NCI-H2107 treated with DMSO at 0.1 percent for 48 hours (cell line): ENCODE results near the gene CACNA1C.

Experiments
- DNase-seq: peaks from one replicate; lab custom pipeline; 2025; ENCODE audit not compliant: unreplicated experiment; lab: John Stamatoyannopoulos, UW

CACNA1C gene

DNA sequence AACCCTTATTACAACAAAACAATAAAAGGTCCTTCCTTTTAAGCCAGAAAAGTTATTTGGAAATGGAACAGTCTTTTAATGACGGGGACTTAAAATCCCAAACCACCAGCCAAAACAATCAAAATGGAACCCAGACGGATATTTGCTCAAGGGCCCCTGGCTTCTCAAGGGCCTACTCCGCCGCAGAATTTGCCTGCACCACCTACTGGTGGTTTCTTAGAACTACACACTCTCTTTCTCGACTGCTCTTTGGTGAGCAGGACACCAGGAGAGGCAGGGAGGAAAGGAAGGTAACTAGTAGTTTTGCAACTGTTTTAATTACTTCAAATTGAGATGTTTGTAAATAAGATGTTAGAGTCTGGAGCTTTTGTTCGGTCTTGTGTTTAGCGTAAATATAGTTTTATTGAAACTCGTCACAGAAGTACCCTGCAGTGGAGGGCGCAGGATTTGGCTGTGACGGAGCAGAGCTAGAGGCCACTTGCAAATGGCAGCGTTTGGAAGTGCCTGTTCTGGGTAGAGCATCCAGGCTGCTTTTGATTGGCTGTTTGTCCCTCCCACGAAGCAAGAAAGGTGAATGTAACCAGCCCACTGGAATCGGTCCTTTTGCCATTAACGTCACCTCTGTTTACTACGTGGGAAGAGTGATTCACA, 238.5 kb downstream of the CACNA1C start:
- peak; percentile 15 for DNase-seq

DNA sequence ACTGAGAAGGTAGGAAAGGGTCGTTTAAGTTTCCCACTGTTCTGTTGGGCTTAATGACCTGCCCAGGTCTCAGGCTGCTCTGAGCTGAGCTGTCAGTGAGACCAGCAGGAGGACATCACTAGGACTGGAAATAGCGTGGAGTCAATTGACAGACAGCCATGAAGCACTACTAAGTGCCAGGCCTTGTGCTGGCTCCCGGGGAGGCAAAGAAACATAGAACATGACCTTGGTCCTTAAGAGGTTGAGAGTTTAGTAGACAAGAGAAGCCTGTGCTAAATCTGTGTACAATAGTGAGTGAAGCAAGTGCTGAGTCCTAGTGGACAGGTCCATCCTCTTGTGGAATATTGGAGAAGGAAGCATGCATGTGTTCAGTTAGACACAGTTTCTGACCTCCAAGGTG, 239.2 kb downstream of the CACNA1C start:
- no peak for DNase-seq

DNA sequence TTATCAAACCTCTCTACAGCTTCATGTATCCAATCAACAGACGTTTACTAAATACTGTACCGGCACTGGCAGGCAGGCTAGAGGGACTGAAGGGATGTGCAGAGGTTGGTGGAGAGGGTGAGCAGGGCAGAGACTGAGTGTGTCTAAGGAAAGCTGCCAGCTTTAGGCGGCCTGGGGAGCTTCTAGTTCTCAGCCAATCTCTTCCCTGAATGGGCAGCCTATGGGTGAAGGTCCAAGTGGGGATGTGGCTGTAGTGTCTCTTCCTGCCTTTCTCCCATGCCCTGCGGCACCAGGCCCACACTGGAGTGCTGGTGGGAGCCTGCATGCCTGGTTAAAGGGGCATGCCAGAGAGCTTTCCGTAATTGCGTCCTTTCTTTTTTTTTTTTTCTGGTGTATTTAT, 239.8 kb downstream of the CACNA1C start:
- DNase-seq = no peak

DNA sequence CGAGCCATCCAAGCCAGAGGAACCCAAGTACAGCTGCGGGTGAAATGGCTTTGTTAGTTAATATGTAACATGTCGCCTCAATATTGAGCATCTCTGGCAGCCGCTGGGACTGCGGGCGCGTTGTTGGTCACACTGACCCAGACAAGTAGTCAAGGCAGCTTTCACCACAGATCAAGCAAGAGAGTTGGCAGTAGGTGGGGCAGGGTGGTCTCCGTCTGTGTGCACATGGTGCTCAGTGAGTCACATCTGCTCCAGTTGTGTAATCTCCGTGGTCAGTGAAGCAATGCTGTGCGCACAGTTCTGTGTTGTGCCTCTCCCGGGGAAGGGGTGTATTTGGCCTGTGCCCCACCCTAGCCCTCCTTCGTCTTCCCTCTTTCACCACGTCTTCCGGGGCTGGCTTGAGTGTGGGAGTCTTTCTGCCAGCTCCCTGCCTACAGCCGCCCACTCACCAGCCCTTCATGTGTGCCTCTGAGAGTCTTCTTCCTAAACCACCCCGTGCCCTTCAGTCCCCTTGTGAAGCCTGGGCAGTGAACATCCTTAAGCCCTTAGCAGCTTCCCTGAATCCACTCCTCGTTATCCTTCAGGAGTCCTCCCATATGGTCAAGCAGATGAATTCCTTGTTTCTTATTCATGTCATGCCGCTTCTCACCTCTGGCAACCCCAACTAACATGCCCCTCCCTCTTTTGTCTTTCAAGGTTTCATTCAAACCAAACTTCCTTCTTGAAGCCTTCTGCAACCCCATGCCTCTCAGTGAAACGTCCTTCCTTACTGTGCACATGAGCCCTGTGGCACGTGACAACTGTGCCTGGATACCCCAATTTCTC, 242.1 kb downstream of the CACNA1C start:
- DNase-seq = no peak

DNA sequence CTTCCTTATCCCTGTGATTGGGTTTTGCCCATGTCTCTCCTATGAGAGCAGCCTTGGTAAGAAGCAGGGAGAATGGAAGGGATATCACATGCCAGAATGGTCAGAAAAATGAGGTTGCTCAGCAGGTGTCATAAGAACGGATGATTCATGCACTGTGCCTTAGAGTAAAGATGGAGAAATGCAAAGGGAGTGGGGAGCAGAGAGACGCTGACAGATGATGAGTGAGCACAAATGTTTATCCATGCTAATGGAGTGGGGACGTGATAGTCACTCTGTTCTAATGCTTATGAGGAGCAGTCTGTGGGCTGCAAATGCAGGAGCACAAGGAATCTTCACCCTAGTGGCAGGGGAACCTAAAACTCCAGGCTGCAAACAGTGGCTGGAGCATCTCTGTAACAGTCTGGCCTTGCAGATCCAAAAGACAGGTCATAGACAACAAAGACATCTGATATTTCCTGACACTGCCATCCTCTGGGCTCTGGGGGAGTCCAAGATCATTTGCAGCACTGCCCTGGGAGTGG, 243.2 kb downstream of the CACNA1C start:
- no peak for DNase-seq

DNA sequence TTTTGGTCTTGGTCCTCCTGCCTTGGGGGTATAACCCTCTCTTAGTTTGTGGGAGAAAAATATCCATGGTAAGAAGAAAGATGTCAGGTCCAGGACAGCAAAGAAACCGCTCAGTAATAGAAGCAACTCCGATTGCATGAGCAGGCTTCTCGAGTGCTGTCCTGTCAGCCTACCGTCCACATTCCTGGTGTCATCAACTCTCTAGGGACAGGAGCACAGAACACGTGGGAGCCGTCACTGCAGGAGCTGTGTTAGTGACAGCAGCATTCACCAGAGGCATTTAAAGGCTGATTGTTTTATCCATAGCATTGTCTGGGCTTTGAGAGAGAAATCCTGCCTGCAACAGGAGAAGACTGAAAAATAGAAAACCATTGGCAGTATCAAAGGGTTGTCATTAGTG, 244.2 kb downstream of the CACNA1C start:
- no peak for DNase-seq

DNA sequence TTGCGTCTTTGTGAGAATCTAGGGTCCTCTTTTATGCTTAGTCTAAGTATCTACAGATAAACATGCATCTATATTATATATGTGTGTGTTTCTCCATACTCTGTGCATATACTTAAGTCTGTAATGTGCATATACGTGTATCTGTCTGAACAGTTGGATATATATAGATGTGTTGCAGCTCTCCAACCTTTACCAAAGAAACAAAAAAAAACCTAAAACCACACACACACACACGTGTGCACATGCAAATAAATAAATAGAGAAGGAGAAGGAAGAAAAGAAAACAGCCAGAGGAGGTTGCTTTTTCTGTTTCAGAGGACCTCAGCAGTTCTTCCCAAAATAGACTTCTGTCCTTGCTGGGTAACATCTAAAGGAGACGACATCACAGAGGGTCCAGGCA, 244.9 kb downstream of the CACNA1C start:
- DNase-seq = no peak

DNA sequence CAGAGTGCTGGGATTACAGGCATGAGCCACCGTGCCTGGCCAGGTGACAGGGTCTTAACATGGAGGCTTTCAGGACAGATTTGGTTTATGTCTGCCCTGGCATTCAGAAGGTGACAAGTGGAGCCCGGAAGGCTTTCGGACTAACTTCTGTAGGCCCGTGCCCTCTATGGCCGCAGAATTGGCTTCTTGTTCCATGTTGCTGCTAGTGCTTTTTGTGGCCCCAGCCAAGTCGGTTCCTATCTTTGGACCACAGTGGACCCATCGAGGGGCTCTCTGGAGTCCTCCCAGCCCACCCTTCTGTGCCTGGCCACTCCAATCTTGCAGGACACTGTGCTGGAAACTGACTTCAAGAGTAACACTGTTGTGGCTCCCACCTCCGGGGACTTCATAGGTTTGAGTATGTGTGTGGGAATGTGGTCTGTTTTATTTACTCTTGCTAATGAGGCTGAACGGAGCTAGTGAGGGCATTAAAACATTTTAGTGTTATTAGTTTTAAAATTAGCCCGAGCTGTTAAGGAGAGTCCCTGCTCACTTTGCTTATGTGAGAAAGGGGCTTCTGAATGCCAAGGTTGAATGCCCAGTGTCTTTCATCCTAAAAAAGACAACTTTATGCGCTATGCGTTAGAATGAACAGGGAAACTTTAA, 245.9 kb downstream of the CACNA1C start:
- DNase-seq = no peak

DNA sequence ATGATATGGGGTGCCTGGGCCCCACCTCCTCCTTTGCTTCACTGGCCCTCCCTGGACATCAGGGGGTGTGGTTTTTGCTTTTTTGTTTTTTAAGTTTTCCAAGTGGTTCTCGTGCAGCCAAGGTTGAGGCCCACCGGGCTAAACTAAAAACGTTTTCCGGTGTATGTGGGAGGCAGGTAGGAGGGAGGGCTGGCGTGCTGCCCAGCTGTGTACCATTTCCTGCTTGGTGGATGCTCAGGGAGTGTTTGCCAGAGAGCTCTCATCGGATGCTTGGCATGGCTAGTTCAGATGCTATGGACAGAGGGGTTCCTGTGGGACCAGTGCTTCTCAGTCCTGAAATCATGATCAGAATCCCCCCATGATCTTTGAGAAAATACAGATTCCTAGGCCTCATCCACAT, 246.4 kb downstream of the CACNA1C start:
- DNase-seq = peak; percentile 30

DNA sequence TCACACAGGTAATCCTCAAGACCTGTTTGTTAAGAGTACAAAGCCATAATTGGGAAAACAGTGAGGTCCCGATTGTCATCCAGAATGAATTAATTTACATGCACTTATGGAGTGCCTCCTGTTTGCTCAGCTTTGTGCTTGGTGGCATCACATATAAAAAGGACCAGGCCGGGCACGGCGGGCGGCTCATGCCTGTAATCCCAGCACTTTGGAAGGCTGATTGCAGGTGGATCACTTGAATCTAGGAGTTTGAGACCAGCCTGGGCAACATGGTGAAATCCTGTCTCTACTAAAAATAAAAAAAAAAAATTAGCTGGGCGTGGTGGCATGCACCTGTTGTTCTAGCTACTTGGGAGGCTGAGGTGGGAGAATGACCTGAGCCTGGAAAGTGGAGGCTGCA, 247.4 kb downstream of the CACNA1C start:
- no peak for DNase-seq

DNA sequence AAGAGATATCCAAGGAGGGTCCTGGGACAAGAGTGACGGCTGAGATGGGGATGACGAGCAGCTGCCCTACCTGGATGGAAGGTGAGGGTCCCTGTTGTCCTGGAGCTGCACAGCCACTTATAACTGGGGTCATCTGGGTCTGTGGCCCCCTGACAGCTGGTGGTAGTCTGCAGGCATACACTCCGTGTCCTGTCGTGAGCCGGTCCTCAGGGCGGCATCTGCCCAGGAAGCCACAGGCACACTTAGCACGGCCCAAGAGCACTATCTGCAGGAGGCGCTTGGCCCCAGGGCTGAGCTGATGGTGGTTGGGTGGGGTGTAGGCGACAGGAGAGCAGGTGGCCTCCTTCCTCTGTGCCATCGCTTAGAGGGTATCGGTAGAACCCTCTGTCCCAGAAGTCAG, 248.1 kb downstream of the CACNA1C start:
- no peak for DNase-seq

DNA sequence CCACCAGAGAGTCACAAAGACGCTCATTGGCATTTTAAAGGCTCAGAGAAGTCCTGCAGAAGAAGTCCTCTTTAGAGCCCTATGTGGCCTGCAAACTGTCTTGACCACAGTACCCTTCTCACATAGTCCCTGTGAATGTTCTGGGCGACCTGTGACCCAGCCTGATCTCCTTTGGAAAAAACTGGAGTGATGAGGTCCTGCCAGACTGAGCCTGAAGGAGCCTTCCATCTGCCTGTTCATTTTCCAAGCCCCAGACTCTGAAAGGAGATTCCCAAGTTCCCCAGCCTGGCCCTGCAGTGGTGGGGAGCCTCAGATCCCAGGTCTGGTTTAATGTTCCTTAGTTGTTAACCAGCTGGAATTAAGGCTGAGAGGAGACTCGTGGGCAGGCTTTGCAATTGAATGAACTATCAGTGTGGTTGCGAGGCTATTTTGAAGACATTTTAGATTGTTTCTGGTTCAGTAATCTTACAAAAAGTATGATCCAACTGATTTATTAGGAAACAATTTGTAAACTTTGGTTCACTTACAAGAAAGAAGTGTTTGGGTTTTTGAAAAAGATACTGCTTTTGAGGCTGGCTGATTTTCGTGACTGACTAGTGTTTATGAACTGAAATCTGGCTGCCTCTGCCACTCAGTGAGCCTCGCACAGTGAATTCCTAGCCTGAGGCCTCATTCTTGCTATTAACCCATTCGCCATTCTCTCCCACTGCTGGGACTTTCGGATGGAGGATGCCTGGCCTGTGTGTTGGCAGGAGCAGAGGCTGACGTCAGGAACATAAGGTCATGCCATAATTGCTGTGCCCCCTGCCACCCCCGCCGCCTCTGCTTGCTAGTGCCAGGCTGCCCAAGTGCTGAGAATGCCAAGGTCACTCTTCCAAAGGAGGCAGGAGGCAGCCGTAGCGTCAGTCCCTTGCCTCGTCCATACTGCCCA, 249.0 kb downstream of the CACNA1C start:
- no peak for DNase-seq

DNA sequence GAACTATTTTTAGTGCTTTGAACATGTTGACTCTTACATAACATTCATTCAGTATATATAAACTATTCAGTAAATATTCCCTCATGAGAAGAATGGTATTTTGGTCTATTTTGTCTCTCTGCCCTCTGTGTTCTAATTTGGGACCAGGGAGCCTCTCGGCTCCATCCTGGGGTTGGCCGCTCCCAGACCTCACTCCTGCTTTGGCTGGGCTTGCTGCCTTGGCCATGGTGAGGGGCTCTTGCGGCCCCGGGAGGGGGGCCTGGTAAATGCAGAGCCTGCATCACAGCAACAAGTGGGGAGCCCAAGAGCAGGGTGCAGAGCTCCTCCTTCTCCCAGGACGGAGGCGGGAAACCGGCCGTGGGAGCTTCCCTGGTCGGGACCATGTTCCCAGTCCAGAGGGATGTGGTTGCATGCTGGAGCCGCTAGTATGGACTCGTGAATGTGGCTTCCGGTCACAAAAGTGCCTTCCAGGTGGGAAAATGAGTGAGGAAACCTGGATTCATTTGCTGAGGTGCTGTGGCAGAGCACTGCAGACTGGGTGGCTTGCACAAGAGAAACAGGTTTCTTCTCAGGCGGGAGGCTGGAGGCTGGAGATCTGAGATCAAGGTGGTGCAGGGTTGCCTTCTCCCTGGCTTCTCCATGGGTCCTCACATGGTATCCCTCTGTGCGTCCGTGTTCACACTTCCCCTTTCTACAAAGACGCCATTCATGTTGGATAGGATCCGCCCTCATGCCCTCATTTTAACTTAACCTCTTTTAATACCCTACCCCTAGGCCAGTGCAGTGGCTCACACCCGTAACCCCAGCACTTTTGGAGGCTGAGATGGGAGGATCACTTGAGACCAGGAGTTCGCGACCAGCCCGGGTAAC, 250.2 kb downstream of the CACNA1C start:
- DNase-seq = no peak

DNA sequence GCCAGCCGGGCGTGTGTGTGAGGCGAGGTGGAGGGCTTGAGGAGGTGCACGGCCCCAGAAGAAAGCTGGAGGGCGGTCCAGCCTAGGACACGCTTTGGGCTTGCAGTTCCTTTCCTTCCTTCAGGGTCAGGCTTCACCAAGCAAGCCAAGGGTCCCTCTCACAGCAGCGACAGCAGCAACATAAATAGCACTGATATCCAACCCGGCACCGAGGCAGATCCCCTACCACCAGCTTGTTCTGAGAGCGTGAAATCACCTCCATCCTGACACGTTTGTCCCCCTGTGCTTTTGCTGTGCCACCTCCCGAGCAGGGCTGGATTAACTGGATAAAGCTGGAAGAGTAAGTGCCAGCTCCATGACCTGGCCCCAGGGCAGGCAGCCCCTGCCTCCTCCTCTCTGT, 251.4 kb downstream of the CACNA1C start:
- DNase-seq = no peak

DNA sequence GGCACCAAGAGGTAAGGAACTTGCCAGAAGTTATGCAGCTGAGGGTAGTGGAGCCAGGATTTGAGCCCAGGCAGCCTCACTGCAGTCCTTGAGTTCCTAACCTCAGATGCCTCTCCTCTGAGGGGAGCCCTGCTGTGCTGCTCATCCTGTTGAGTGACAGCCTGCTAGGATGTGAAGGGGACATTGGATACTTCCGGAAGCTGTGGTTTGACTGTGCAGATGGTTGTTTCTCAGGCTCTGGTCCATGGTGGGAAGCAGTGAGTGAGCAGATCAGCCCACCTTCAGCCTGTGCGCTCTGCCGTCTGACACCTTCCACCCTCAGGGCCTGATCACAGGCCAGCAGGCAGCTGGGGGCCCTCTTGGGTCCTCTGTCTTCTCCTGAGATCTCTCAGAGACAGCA, 253.2 kb downstream of the CACNA1C start:
- peak; percentile 87 for DNase-seq

DNA sequence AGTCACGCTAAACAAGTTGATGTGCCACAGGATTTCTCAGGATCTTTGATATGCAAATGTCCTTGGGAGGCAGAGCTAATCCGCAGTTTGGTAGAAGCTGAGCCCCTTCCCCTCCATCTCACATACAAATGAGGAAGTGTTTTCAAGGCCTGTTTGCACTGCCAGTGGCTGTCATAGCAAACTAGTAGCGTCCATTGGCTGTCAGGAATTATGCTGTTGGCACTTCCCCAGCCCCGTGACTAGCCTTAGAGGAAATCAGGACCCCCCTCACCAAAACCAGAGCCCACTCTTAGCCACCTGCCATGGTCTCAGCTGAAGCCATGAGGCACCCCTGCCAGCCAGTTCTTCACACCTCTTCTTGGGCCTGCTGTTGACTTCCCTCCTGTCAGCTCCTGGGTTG, 253.9 kb downstream of the CACNA1C start:
- DNase-seq = no peak

DNA sequence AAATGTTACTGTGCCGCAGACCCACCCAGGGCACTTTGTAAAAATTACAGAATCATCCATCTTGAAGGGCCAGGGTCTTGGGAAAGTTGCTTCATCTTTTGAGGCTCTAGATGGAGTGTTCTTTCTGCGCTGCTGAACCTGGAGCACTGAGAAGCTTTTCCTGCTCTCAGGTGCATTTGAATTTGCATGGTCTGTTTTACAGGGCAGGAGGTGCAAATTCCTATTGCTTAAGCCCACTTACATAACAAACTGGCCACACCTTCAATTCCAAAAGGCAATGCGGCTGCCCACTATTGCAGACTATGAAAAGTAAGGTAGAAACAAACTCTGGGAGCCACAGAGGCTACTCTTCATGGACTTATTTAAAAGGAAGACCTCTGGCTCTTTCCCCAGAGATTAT, 254.8 kb downstream of the CACNA1C start:
- no peak for DNase-seq

DNA sequence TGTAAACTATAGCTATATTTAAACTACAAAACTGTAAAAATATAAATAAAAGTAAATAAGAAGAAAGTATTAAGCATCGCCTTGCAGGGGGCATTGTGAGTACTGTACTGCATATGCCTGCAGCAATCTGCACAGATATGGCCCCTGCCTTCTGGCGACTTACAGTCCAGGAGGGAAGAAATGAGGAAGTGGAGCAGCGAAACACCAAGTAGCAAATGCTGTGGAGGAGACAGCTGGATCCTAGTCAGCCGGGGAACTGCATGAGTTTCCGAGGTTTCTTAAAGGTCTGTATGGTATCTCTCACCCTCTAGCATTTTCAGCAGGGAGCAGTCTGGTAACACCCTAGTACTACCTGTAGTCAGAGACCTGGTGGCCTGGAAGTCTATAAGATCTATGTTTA, 256.9 kb downstream of the CACNA1C start:
- no peak for DNase-seq

DNA sequence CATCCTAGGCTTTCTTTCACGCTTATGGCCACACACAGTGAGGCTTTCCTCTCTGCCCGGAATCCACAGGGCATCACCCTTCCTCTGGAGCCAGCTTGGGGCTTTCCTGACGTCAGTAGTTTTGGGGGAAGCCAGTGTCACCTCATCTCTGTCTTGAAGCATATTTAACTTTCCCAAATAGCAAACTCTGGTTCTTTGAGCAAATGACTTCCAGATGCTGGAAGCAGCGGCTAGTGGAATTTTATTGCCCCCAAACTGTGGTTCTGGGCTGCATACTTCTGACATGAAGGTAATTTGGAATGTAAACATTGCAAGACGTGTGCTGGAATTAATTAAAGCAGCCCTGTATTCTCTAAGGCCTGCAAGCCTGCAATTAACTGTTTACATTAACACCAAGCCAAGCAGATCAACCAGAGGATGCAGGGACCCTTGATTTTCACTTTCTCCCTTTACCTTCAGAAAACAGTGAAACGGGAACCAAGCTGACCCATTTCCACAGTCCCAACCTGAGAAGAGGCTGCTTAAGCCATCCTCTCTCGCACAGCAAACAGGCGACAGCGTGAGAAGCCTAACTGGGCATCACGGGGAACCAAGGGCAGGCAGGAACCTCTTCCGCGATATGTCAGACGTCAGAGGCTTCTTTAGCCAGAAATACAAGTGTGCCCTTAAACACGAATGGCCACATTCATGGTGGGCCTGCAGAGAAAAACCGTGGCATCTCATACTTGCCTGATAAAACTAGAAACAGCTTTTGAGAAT, 258.4 kb downstream of the CACNA1C start:
- no peak for DNase-seq
